Spleen (tissue), 7 donors: ENCODE results near the gene ATP7A.

Experiments
- POLR2A ChIP-seq, 3 donors: fragments of 450-650 bp; IDR thresholded peaks; one replicate each; pipeline ENCODE4 v1.5.1; 2017; ENCODE audit warnings: antibody characterized with exemption in 3 of 3, mild to moderate bottlenecking in 1 of 3
- POLR2AphosphoS5 ChIP-seq, 3 donors: sonication (generic); formaldehyde crosslinking; IDR thresholded peaks; one replicate each; pipeline ENCODE4 v1.5.1; 2017; ENCODE audit warnings: antibody characterized with exemption in 3 of 3
- TF ChIP-seq, protein P1 (sequence below), 11 experiments: fragments of 200-600 bp in 7 of 11; fragments of 450-650 bp in 4 of 11; sonication (generic) in 4 of 11; IDR thresholded peaks in 8 of 11; conservative IDR thresholded peaks in 3 of 11; 1 replicate in 7 of 11; 2 replicates in 4 of 11; pipeline versions ENCODE4 v1.4.0 to v1.8.0; 2016 to 2021; ENCODE audit warnings: antibody characterized with exemption in 11 of 11, inconsistent platforms in 4 of 11, mild to moderate bottlenecking in 1 of 11
- donor health status: DM: no; HTN: no; CAD: no; lungs with moderate emphysema.
- donor health status: DM: no; HTN: no; CAD: no.
- donor health status: DM: no; HTN: no; CAD: no.

DNA sequence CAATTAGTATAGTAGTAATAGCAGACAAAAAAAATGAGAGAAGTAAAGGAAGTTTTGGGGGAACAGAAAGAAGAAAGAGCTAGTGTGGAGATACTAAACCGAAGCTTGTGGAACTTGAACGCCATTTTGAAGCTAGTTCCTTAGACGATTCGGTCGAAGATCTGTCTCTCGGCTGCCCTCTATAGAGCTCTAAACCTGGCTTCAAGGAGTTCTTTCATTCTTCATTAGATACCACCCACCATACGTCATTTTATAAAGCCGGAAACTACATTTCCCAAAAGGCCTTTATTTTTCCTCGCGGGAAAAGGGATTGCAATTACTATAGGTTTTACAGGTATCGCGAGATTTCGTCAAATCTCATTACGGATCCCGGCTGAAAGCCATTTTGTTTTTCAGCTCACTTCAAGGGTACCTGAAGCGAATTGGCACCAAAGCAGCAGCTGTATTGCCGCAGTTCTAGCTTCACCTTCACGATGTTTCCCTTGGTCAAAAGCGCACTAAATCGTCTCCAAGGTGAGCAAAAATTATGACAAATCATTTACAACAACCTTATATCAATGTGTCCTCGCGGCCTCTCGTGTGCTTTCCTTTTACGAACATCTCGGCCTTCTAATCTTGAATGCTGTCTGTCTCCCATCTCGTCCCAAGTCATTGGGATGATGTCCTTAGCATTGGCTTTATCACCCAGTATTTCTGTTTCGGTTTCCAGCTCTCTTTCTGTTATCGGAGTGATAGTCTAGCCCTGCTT, 11.2 kb upstream of the ATP7A start, which contains the start of gene COX7B:
- TF ChIP-seq, protein P1, sequence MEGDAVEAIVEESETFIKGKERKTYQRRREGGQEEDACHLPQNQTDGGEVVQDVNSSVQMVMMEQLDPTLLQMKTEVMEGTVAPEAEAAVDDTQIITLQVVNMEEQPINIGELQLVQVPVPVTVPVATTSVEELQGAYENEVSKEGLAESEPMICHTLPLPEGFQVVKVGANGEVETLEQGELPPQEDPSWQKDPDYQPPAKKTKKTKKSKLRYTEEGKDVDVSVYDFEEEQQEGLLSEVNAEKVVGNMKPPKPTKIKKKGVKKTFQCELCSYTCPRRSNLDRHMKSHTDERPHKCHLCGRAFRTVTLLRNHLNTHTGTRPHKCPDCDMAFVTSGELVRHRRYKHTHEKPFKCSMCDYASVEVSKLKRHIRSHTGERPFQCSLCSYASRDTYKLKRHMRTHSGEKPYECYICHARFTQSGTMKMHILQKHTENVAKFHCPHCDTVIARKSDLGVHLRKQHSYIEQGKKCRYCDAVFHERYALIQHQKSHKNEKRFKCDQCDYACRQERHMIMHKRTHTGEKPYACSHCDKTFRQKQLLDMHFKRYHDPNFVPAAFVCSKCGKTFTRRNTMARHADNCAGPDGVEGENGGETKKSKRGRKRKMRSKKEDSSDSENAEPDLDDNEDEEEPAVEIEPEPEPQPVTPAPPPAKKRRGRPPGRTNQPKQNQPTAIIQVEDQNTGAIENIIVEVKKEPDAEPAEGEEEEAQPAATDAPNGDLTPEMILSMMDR (IDR thresholded peaks at IDR 0.05 in 8 of 11, conservative IDR thresholded peaks at IDR 0.05 in 3 of 11): peak in 7 of 11 experiments; percentile 19 to 64 (median 54)
- peak in 1 of 3 donors; percentile 58 for TF ChIP-seq POLR2A (IDR thresholded peaks at IDR 0.05)
- peak in 1 of 3 donors; percentile 89 for TF ChIP-seq POLR2AphosphoS5 (IDR thresholded peaks at IDR 0.05)
